ENCODE measurements around the gene EPHA7. TPM values are rescaled to one million over a fixed set of nuclear protein-coding genes. Genes with fewer than 3 reads are reported as not detected.

EPHA7 gene
- polyA plus RNA-seq, 1 donor from 2014 or later, result 17.4 TPM

- H3K9ac ChIP-seq (ENCODE audit: low read length), result no peak overlapping the region
- no peaks in the 10 kb centered on the region for H3K79me2 ChIP-seq (replicated peaks; ENCODE audit: insufficient read depth, low read length)
- no peak overlapping the region for H2AFZ ChIP-seq (ENCODE audit: low read depth, low read length)
- no peaks in the 10 kb centered on the region for H4K20me1 ChIP-seq (ENCODE audit: insufficient read depth)
- H3K4me3 ChIP-seq (ENCODE audit: low read length), result no peak overlapping the region
- no peak overlapping the region for H3K4me2 ChIP-seq (ENCODE audit: low read length)
- no peaks in the 10 kb centered on the region for H3K9me2 ChIP-seq (ENCODE audit: insufficient read depth, low read length)
- no peaks in the 10 kb centered on the region for H3F3A ChIP-seq (ENCODE audit: insufficient read depth, low read length, poor library complexity, severe bottlenecking)
- H3K27ac ChIP-seq (ENCODE audit: low read length), result no peak overlapping the region
- no peaks in the 10 kb centered on the region for H3K27me3 ChIP-seq (ENCODE audit: insufficient read depth, low read depth, low read length)
- TF ChIP-seq REST (IDR thresholded peaks at IDR 0.05; ENCODE audit: borderline replicate concordance) (no peak), MXI1 (conservative IDR thresholded peaks at IDR 0.05; ENCODE audit: poor library complexity, severe bottlenecking) (no peak), TAF1 (IDR thresholded peaks at IDR 0.05; ENCODE audit: low read depth) (no peak), CTCF (IDR thresholded peaks at IDR 0.05; ENCODE audit: poor library complexity, severe bottlenecking) (no peak), EZH2 (IDR thresholded peaks at IDR 0.05; ENCODE audit: borderline replicate concordance, insufficient read depth, low read length, poor library complexity, severe bottlenecking) (no peak), POLR2AphosphoS5 (IDR thresholded peaks at IDR 0.05) (no peak), SMC3 (conservative IDR thresholded peaks at IDR 0.05; ENCODE audit: poor library complexity) (no peak), EP300 (conservative IDR thresholded peaks at IDR 0.05; ENCODE audit: poor library complexity, severe bottlenecking) (no peak), RAD21 (conservative IDR thresholded peaks at IDR 0.05) (no peak)
- no peaks in the 10 kb centered on the region for H3K36me3 ChIP-seq (ENCODE audit: insufficient read depth, low read length)
- H3K9me3 ChIP-seq (ENCODE audit: low read length), result no peaks in the 10 kb centered on the region
Observed at GRCh38 chr6:93213028-93213427, 206.3 kb downstream of the EPHA7 start.

GRCh38 chr6:93210908-93211307 lies 208.5 kb downstream of the EPHA7 start:
- Histone ChIP-seq H2AFZ (ENCODE audit: low read depth, low read length) (no peak overlapping the region), H3K9me3 (ENCODE audit: low read length) (no peaks in the 10 kb centered on the region), H3K4me3 (ENCODE audit: low read length) (no peak overlapping the region), H3K9ac (ENCODE audit: low read length) (no peak overlapping the region), H3K9me2 (ENCODE audit: insufficient read depth, low read length) (no peaks in the 10 kb centered on the region), H3K79me2 (replicated peaks; ENCODE audit: insufficient read depth, low read length) (no peaks in the 10 kb centered on the region), H3K4me2 (ENCODE audit: low read length) (no peak overlapping the region), H3K27me3 (ENCODE audit: insufficient read depth, low read depth, low read length) (no peaks in the 10 kb centered on the region), H3F3A (ENCODE audit: insufficient read depth, low read length, poor library complexity, severe bottlenecking) (no peaks in the 10 kb centered on the region), H4K20me1 (ENCODE audit: insufficient read depth) (no peaks in the 10 kb centered on the region), H3K36me3 (ENCODE audit: insufficient read depth, low read length) (no peaks in the 10 kb centered on the region), H3K27ac (ENCODE audit: low read length) (no peak overlapping the region)
- TF ChIP-seq REST (IDR thresholded peaks at IDR 0.05; ENCODE audit: borderline replicate concordance), result no peak
- TF ChIP-seq MXI1 (conservative IDR thresholded peaks at IDR 0.05; ENCODE audit: poor library complexity, severe bottlenecking), result no peak
- TF ChIP-seq SMC3 (conservative IDR thresholded peaks at IDR 0.05; ENCODE audit: poor library complexity), result no peak
- no peak for TF ChIP-seq POLR2AphosphoS5 (IDR thresholded peaks at IDR 0.05)
- no peak for TF ChIP-seq CTCF (IDR thresholded peaks at IDR 0.05; ENCODE audit: poor library complexity, severe bottlenecking)

Measured in neural cell (in vitro differentiated cells).